ENCODE data around the gene STEEP1. TPM values are rescaled to one million over a fixed set of nuclear protein-coding genes. Genes with fewer than 3 reads are reported as not detected.
A peak's percentile ranks its signal among the peaks of the same experiment; 100 is the strongest.

STEEP1 gene
- total and polyA plus RNA-seq, 2 of the 13 experiments (the other 11 are each of a cell fraction or from before 2014, with no cell fraction given): 7.7 to 23.1 TPM

DNA sequence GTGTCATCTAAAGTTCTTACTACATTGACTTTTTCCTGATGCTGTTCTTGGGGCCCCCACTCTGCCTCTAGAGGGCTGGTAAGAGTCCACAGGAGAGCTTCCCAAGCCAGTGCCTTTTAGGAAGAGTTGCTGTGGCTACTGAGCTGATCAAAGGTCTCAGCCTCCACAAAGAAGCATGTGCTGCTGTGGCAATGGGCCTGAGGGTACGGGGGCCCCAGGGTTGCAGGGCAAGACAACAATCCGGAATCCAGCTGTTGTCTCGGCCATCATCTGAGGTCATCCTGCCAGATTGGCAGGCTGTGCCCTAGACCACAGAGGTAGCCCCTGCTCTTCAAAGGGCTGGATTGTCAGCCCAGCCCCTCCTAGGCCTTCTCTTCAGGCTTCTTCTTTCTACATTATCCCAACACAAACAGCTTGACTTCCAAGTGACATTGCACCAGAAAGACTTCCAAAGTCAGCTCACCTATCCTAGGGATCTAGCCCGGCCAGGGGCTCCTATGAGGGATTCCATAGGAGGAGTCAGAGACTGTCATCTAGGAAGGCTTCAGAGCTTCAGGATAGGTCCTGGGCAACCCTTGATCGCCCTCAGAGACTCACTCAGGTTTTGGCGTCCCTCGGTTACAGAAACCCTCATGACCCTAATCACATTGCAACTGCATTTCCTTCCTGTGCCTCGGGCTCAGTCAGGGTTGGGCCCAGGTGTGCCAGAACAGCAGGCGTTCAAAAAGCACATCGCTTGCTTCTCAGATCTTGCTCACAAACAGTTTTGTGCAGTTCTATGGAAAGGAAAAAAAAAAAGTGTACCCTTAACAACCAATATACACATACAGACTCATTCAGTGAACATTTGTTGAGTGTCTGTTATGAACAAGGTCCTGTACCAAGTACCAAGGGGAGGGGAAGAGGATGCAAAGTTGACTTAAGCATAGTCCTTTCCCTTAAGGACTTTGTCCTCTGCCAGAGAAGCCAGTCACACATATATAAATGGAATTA, 69.2 kb downstream of the STEEP1 start (continued):
- TF ChIP-seq HNRNPLL (IDR thresholded peaks at IDR 0.05; ENCODE audit: low read depth, low read length, poor library complexity, severe bottlenecking) (no peak), ZNF609 (CRISPR knock-in tag; IDR thresholded peaks at IDR 0.05; ENCODE audit: borderline replicate concordance) (no peak), GATAD2A (CRISPR knock-in tag; IDR thresholded peaks at IDR 0.05) (peak; percentile 68), SOX6 (IDR thresholded peaks at IDR 0.05) (no peak), SOX6 (CRISPR knock-in tag; IDR thresholded peaks at IDR 0.05) (peak; percentile 82), HNF1A (IDR thresholded peaks at IDR 0.05; ENCODE audit: low read depth) (0 out of 2 replicates have a peak, but pooled peaks have one; percentile 39), HNF1A (CRISPR knock-in tag; IDR thresholded peaks at IDR 0.05; ENCODE audit: borderline replicate concordance) (no peak), MYPOP (CRISPR knock-in tag; IDR thresholded peaks at IDR 0.05) (no peak), NBN (conservative IDR thresholded peaks at IDR 0.05) (no peak), AGO2 (optimal IDR thresholded peaks at IDR 0.05; ENCODE audit: low read depth, low read length) (no peak), ZNF674 (CRISPR knock-in tag; IDR thresholded peaks at IDR 0.05; ENCODE audit: low read depth) (no peak), ZNF598 (CRISPR knock-in tag; IDR thresholded peaks at IDR 0.05; ENCODE audit: borderline replicate concordance) (no peak), ZNF552 (CRISPR knock-in tag; IDR thresholded peaks at IDR 0.05; ENCODE audit: borderline replicate concordance) (no peak), ATRX (CRISPR knock-in tag; IDR thresholded peaks at IDR 0.05; ENCODE audit: borderline replicate concordance) (no peak), ZNF331 (CRISPR knock-in tag; IDR thresholded peaks at IDR 0.05) (peak; percentile 67; the same call in 1 of the 2 replicates), SALL1 (CRISPR knock-in tag; IDR thresholded peaks at IDR 0.05) (peak; percentile 58), KDM6A (CRISPR knock-in tag; IDR thresholded peaks at IDR 0.05; ENCODE audit: low read depth) (peak; percentile 66; the same call in 1 of the 2 replicates)
- TF ChIP-seq, protein P1, sequence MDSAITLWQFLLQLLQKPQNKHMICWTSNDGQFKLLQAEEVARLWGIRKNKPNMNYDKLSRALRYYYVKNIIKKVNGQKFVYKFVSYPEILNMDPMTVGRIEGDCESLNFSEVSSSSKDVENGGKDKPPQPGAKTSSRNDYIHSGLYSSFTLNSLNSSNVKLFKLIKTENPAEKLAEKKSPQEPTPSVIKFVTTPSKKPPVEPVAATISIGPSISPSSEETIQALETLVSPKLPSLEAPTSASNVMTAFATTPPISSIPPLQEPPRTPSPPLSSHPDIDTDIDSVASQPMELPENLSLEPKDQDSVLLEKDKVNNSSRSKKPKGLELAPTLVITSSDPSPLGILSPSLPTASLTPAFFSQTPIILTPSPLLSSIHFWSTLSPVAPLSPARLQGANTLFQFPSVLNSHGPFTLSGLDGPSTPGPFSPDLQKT (CRISPR knock-in tag; IDR thresholded peaks at IDR 0.05; ENCODE audit: borderline replicate concordance): no peak

All from HepG2 (cell line).